Breast epithelium (tissue), 3 donors: ENCODE results near the gene HSPA4.

ENCODE experiments used
- CTCF ChIP-seq, 3 donors: fragments of 450-650 bp; IDR thresholded peaks; one replicate each; pipeline ENCODE4 v1.5.1; 2016 to 2017; ENCODE audit warnings: antibody characterized with exemption in 3 of 3, mild to moderate bottlenecking in 3 of 3, moderate library complexity in 3 of 3
- POLR2AphosphoS5 ChIP-seq, 3 donors: sonication (generic); formaldehyde crosslinking; IDR thresholded peaks; one replicate each; pipeline ENCODE4 v1.6.1; 2017; ENCODE audit warnings: antibody characterized with exemption in 3 of 3

- no peak for TF ChIP-seq CTCF (IDR thresholded peaks at IDR 0.05)
- TF ChIP-seq POLR2AphosphoS5 (IDR thresholded peaks at IDR 0.05), result no peak
Measured at GRCh38 chr5:133117912-133118445, 66.2 kb downstream of the HSPA4 start.
